GM12874 (cell line): ENCODE data around the gene PLEKHG4B.

Experiments used
- CTCF ChIP-seq: IDR thresholded peaks from 2 replicates; pipeline ENCODE4 v1.5.1; 2011; ENCODE audit warnings: low read depth, mild to moderate bottlenecking, control low read depth, low read length, moderate library complexity; ENCODE audit not compliant: insufficient read depth

The PLEKHG4B gene

GRCh38 chr5:189486-189885 lies 97.5 kb downstream of the PLEKHG4B start:
- TF ChIP-seq CTCF: no peak

GRCh38 chr5:189976-190365 lies 98.0 kb downstream of the PLEKHG4B start:
- no peak for TF ChIP-seq CTCF

GRCh38 chr5:190366-191035 lies 98.5 kb downstream of the PLEKHG4B start:
- no peak for TF ChIP-seq CTCF

- TF ChIP-seq CTCF: no peak
These were observed 99.3 kb downstream of the PLEKHG4B start, which contains the start of gene LRRC14B for GRCh38 chr5:191036-191948. Gene LRRC14B (plus strand): TSS chr5:191495. CDS start chr5:191539, 44 bp downstream.

- TF ChIP-seq CTCF: no peak
These were observed 100.2 kb downstream of the PLEKHG4B start for GRCh38 chr5:191949-192690.

GRCh38 chr5:192691-192969 lies 100.7 kb downstream of the PLEKHG4B start:
- TF ChIP-seq CTCF: no peak

- TF ChIP-seq CTCF: no peak
These were observed 101.2 kb downstream of the PLEKHG4B start for GRCh38 chr5:192970-193831.
